Chondrocyte (in vitro differentiated cells): Measurements from ENCODE around the gene GATB. TPM values are rescaled to one million over a fixed set of nuclear protein-coding genes. Genes with fewer than 3 reads are reported as not detected.
A peak's percentile ranks its signal among the peaks of the same experiment; 100 is the strongest.

ENCODE experiments used
- DNase-seq: peaks from one replicate; pipeline ENCODE4 v3.0.0; 2021; ENCODE audit warnings: mixed read lengths, low spot score
- H3K27ac Mint-ChIP-seq: one replicate; pipeline ENCODE4 v1.8.0; 2021; ENCODE audit warnings: mild to moderate bottlenecking, moderate library complexity, mixed read lengths; ENCODE audit not compliant: unreplicated experiment
- H3K27me3 Mint-ChIP-seq: 2 replicates; pipeline ENCODE4 v1.8.0; 2021; ENCODE audit warnings: low read depth, mixed read lengths
- H3K36me3 Mint-ChIP-seq: 2 replicates; pipeline ENCODE4 v1.8.0; 2021; ENCODE audit warnings: low read depth, mixed read lengths
- H3K4me1 Mint-ChIP-seq: 2 replicates; pipeline ENCODE4 v1.8.0; 2021; ENCODE audit warnings: low read depth, mild to moderate bottlenecking, mixed read lengths
- H3K4me3 Mint-ChIP-seq: one replicate; pipeline ENCODE4 v1.8.0; 2021; ENCODE audit warnings: mild to moderate bottlenecking, moderate library complexity, mixed read lengths; ENCODE audit not compliant: unreplicated experiment
- H3K9me3 Mint-ChIP-seq: 2 replicates; pipeline ENCODE4 v1.8.0; 2021; ENCODE audit warnings: low read depth, mixed read lengths
- total RNA-seq: library from RNA; stranded (reverse); gene quantifications from 3 replicates; pipeline ENCODE4 v1.2.1, GENCODE V29; 2021
- TF ChIP-seq, protein P1 (sequence below): fragments of 200-600 bp; sonication (generic); IDR thresholded peaks from 2 replicates; pipeline ENCODE4 v1.5.0; 2021; ENCODE audit warnings: antibody characterized with exemption, mild to moderate bottlenecking, moderate library complexity

GATB gene
- total RNA-seq, 1 donor from 2014 or later, result 9.2 TPM

DNA sequence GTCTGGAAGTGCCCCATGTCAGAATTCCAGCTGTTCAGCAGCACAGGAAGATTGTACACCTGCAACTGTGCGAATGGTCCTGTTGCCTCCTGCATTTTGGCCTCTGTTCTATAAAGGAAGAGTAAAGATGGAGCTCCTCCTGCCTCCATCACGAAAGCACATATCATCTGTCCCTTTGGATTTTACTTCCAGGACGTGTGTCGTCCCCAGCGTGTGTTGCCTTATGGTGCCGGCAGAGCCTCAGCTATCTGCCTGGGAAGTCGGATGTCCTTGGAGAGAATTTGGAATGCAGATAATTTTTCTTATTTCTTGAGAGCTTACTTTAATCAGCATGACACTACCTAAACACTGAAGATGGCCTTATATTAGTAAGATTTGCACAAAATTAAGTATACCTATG is 97.7 kb downstream of the GATB start:
- H3K27me3 Mint-ChIP-seq, result no peaks in the 10 kb centered on the region
- no peaks in the 10 kb centered on the region for H3K9me3 Mint-ChIP-seq
- H3K27ac Mint-ChIP-seq, result no peak overlapping the region
- H3K4me1 Mint-ChIP-seq, result peaks cover 13% of the 10 kb centered on the region
- TF ChIP-seq, protein P1, sequence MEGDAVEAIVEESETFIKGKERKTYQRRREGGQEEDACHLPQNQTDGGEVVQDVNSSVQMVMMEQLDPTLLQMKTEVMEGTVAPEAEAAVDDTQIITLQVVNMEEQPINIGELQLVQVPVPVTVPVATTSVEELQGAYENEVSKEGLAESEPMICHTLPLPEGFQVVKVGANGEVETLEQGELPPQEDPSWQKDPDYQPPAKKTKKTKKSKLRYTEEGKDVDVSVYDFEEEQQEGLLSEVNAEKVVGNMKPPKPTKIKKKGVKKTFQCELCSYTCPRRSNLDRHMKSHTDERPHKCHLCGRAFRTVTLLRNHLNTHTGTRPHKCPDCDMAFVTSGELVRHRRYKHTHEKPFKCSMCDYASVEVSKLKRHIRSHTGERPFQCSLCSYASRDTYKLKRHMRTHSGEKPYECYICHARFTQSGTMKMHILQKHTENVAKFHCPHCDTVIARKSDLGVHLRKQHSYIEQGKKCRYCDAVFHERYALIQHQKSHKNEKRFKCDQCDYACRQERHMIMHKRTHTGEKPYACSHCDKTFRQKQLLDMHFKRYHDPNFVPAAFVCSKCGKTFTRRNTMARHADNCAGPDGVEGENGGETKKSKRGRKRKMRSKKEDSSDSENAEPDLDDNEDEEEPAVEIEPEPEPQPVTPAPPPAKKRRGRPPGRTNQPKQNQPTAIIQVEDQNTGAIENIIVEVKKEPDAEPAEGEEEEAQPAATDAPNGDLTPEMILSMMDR, result no peak
- DNase-seq, result no peak
- no peak overlapping the region for H3K4me3 Mint-ChIP-seq
- no peaks in the 10 kb centered on the region for H3K36me3 Mint-ChIP-seq

DNA sequence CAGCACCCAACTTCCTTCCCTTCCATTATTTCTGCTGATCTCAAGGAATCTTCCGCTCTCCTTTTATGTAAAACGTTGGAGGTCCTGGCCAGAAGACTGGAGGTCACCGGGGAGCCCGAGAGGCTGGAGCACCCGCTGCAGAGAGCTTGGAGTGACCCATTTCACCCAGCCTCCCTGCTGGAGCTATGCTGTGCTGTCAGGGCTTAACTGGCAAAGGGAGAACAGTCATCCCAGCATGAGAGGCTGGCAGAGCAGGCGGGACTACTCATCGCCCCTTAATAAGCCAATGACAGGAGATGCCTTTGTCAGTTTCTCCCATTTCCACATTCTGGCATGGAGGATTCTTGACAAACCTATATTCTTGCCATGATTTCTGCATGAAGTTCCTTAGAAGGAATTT is 98.9 kb downstream of the GATB start:
- Mint-ChIP-seq H3K27me3 (no peaks in the 10 kb centered on the region), H3K4me1 (peaks cover 10% of the 10 kb centered on the region)

DNA sequence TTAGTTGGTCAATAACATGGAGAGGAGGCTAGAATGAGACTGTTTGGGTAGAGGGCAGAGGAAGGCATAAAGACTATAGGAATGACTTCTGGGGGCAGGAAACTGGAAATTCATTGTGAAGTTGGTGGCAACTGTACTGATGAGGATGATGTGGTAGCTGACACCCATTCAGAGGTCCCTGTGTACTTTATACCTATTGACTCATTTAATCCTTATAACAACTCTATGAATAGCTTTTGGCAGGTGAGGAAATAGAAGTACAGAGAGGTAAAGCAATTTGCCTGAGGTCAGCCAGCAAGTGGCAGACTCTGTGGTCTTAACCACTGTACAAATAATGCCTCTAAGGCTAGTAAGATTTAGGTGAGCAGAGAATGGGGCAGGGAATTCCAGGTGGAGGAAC is 100.1 kb downstream of the GATB start:
- no peak for DNase-seq
- Mint-ChIP-seq H3K4me3 (no peak overlapping the region), H3K27me3 (no peaks in the 10 kb centered on the region), H3K9me3 (no peaks in the 10 kb centered on the region), H3K36me3 (no peaks in the 10 kb centered on the region), H3K27ac (no peak overlapping the region), H3K4me1 (peaks cover 10% of the 10 kb centered on the region)
- TF ChIP-seq, protein P1, result no peak

More for the DNA sequence above, 98.9 kb downstream of the GATB start:
- no peaks in the 10 kb centered on the region for H3K9me3 Mint-ChIP-seq
- no peak overlapping the region for H3K27ac Mint-ChIP-seq
- no peak for DNase-seq
- TF ChIP-seq, protein P1, result no peak
- H3K36me3 Mint-ChIP-seq, result no peaks in the 10 kb centered on the region
- H3K4me3 Mint-ChIP-seq, result no peak overlapping the region

DNA sequence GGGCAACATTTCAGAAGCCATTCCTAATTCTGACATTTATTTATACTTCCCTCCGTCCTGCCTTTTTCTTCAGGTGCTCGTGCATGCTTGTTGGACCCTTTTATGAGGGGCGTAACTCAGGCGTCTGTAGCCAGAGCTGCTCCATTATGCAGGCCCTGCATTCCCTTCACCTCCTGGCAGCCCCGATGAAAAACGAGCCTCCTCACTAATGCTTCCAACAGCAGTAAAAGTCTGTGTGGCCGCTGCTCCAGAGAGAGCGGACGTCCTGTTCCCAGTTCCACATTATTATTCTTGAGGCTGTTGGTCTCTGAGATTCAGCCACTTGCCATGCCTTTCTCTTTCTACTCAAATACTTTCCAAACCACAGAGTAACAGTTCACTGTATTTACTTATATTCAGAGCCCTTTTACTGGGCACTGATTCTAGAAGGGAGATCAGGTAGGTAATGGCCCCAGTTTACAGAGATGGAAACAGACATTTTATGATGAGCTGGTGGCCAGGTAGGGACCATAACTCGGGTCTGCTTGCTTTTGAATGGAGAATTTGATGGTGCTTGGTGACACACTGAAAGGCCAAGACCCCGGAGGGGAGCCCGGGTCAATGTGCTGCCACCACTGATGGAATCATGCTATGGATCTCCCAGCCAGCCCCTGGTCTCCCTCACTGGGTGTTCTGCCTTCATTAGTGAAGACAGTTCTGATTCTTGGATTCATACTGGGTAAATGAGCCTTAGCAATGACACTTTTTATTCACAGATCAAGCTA is 101.0 kb downstream of the GATB start:
- H3K36me3 Mint-ChIP-seq, result no peaks in the 10 kb centered on the region
- no peaks in the 10 kb centered on the region for H3K27me3 Mint-ChIP-seq
- peak overlapping the region; percentile 76 for H3K27ac Mint-ChIP-seq
- no peak for DNase-seq
- peaks cover 10% of the 10 kb centered on the region for H3K4me1 Mint-ChIP-seq
- H3K4me3 Mint-ChIP-seq, result no peak overlapping the region
- TF ChIP-seq, protein P1, result no peak
- no peaks in the 10 kb centered on the region for H3K9me3 Mint-ChIP-seq

DNA sequence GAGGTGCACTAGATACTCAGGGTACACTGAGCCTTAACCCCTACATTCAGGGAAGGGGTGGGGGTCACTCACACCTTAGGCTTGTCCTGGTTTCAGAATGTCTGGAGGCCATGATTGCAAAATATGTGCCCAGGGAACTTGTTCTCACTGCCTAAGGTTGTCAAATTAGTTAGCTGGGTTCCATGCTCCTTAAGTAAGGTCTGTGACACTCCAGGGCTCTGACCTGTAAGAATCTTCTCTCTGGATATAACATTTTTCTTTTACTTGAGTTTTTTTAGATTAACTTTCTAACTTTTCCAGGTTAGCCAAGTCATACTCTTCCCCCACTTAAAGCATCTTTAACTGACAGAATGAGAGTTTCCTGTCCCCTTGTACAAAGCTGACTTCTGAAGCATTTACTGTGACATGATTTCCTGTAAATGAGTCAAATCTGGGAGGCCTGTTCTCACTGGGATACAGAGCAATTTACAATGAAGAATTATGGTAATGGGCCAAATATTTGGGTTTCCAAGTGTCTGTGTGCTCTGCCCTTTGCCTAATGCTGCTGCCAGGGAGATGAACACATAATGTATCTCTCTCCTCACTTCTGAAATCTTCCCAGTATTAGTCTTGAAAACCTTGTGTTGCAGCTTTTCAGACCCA is 101.7 kb downstream of the GATB start:
- Mint-ChIP-seq H3K36me3 (no peaks in the 10 kb centered on the region), H3K27me3 (no peaks in the 10 kb centered on the region), H3K27ac (peak overlapping the region; percentile 67), H3K4me3 (no peak overlapping the region), H3K9me3 (no peaks in the 10 kb centered on the region), H3K4me1 (peaks cover 10% of the 10 kb centered on the region)
- DNase-seq, result no peak
- TF ChIP-seq, protein P1, result no peak
